Effector memory CD4-positive, alpha-beta T cell (primary cell): ENCODE data around the gene ELFN1.

Source experiments
- DNase-seq, 3 donors: peaks; one replicate each; pipeline ENCODE4 v3.0.0-alpha.2; 2020
- H3K27ac ChIP-seq: 2 replicates; pipeline ENCODE4 v1.7.0; 2013; ENCODE audit warnings: mild to moderate bottlenecking, low read length, moderate library complexity; ENCODE audit not compliant: insufficient read depth, poor library complexity, severe bottlenecking
- H3K27me3 ChIP-seq: replicated peaks from 2 replicates; pipeline ENCODE4 v1.7.0; 2013; ENCODE audit warnings: mild to moderate bottlenecking, low read length; ENCODE audit not compliant: insufficient read depth, control insufficient read depth, poor library complexity, severe bottlenecking
- H3K36me3 ChIP-seq: 2 replicates; pipeline ENCODE4 v1.7.0; 2013; ENCODE audit warnings: mild to moderate bottlenecking, low read length, moderate library complexity; ENCODE audit not compliant: control insufficient read depth, insufficient read depth
- H3K4me1 ChIP-seq: 2 replicates; pipeline ENCODE4 v1.7.0; 2013; ENCODE audit warnings: low read length, mild to moderate bottlenecking; ENCODE audit not compliant: control insufficient read depth, insufficient read depth, poor library complexity, severe bottlenecking
- H3K4me3 ChIP-seq: 2 replicates; pipeline ENCODE4 v1.7.0; 2013; ENCODE audit warnings: low read length, low read depth, mild to moderate bottlenecking; ENCODE audit not compliant: insufficient read depth, poor library complexity, severe bottlenecking
- H3K9me3 ChIP-seq: 2 replicates; pipeline ENCODE4 v1.7.0; 2013; ENCODE audit warnings: mild to moderate bottlenecking, low read length, moderate library complexity; ENCODE audit not compliant: control insufficient read depth

The ELFN1 gene

DNA sequence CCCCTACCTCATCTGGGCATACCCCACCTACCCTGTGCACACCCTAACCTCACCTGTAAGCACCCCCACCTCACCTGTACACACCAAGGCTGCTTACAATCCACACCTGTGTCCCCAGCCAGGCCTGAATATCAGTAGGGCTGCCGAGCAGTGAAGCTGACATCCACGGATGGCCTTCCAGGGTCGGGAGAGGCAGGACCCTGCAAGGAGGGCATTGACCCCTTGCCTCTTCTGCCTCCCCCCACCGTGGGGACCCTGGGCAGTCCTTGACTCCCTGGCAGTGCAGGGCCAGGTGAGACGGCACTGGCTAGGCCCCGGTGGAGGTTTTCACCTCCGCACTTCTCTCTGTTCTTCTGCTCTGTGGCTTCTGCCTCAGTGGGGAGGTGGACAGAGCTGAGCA lies 37.6 kb upstream of the ELFN1 start:
- H3K9me3 ChIP-seq: no peaks in the 10 kb centered on the region
- no peaks in the 10 kb centered on the region for H3K27me3 ChIP-seq
- H3K36me3 ChIP-seq: no peaks in the 10 kb centered on the region
- no peak for DNase-seq
- H3K4me3 ChIP-seq: no peak overlapping the region
- H3K4me1 ChIP-seq: no peaks in the 10 kb centered on the region
- H3K27ac ChIP-seq: no peak overlapping the region

GRCh38 chr7:1632916-1633785 lies 36.9 kb upstream of the ELFN1 start:
- H3K9me3 ChIP-seq: no peaks in the 10 kb centered on the region
- no peak overlapping the region for H3K27ac ChIP-seq
- no peak for DNase-seq
- H3K4me1 ChIP-seq: no peaks in the 10 kb centered on the region
- no peak overlapping the region for H3K4me3 ChIP-seq
- no peaks in the 10 kb centered on the region for H3K27me3 ChIP-seq
- H3K36me3 ChIP-seq: no peaks in the 10 kb centered on the region

DNA sequence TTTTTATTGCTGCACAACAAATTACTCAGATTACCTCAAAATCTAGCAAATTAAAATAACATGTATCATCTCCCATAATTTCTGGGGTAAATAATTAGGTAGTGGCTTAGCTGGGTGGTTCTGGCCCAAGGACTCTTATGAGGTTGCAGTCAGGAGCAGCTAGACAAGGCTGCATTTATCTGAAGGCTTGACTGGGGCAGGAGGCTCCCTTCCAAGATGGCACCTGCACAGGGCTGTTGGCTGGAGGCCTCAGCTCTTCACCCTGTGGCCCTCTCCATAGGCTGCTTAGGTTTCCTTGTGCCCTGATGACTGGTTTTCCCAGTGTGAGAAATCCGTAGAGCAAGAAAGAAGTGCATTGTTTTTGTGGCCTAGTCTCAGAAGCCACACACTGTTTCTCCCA lies 34.7 kb upstream of the ELFN1 start:
- Histone ChIP-seq H3K4me1 (no peaks in the 10 kb centered on the region), H3K9me3 (no peaks in the 10 kb centered on the region), H3K27me3 (no peaks in the 10 kb centered on the region), H3K27ac (no peak overlapping the region), H3K36me3 (no peaks in the 10 kb centered on the region), H3K4me3 (no peak overlapping the region)
- no peak for DNase-seq

DNA sequence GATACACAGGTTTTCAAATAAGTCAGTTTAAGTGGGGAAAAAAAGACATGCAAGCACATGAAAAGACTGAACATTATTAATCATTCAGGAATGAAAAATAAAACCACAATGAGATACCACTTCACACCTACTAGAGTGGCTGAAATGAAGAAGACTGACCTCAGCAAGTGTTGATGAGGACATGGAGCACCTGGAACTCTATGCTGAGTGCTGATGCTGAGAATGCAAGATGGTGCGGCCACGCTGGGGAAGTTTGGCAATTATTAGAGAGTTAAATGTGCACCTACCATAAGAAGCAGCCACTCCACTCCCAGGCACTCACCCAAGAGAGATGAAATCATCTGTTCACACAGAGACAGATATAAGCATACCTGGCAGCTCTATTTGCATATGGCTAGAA lies 32.9 kb upstream of the ELFN1 start:
- H3K27ac ChIP-seq: no peak overlapping the region

DNA sequence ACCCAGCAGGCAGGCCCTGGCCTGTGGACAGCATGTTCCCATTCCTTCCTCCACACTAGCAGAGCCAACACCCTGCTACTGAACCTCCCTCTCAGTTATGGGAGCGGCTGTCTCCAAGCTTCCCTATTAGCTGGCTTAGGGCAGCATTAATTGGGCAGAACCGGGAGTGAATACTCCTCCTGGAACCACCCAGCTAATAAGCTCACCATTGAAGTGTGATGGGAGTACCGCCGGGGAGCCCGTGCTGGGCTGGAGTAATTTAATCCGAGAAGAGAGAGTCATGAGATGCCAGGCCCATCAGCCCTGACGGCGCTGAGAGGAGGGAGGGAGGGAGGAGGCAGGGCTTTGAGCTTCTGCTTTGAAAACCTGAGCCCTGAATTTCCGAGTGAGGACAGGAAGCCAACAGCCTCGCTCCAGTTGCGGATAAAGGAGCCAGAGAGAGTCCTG lies 31.8 kb upstream of the ELFN1 start:
- H3K4me3 ChIP-seq: no peak overlapping the region
- no peak overlapping the region for H3K27ac ChIP-seq
- no peak for DNase-seq
- no peaks in the 10 kb centered on the region for H3K4me1 ChIP-seq
- no peaks in the 10 kb centered on the region for H3K27me3 ChIP-seq
- no peaks in the 10 kb centered on the region for H3K9me3 ChIP-seq
- no peaks in the 10 kb centered on the region for H3K36me3 ChIP-seq

More for the DNA sequence above, 32.9 kb upstream of the ELFN1 start:
- Histone ChIP-seq H3K4me1 (no peaks in the 10 kb centered on the region), H3K9me3 (no peaks in the 10 kb centered on the region), H3K4me3 (no peak overlapping the region), H3K36me3 (no peaks in the 10 kb centered on the region), H3K27me3 (no peaks in the 10 kb centered on the region)
- no peak for DNase-seq

GRCh38 chr7:1639071-1639470 lies 31.0 kb upstream of the ELFN1 start:
- Histone ChIP-seq H3K36me3 (no peaks in the 10 kb centered on the region), H3K9me3 (no peaks in the 10 kb centered on the region), H3K4me3 (no peak overlapping the region), H3K27ac (no peak overlapping the region), H3K27me3 (no peaks in the 10 kb centered on the region), H3K4me1 (no peaks in the 10 kb centered on the region)
- no peak for DNase-seq

DNA sequence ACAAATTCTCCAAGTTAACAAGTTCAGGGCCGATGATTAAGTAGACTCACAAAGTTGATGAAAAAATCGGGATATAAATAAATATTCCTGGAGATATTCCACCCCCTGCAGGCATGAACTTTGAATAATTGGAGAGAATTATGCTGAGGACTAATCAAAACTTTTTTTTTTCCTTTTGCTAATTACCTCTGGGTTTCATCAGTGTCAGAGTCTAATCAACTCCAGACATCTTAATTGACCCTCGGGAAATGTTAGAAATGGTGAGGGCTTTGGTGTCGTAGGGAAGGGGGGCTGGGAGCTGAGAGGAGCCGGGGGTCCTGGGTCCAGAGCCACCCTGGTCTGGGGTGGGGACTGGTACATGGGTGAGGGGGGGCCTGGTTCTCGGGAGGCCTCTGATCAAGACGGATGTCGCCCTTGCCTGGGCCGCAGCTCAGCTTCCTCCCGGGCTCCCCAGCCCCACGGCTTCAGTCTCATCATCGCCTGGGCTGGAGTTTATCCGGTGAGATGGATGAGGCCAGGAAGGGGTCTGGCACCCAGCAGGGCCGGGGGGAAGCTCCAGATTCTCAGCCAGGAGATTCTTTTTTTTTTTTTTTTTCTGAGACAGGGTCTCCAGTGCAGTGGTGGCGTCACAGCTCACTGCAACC lies 30.4 kb upstream of the ELFN1 start:
- Histone ChIP-seq H3K4me3 (no peak overlapping the region), H3K36me3 (no peaks in the 10 kb centered on the region), H3K27me3 (no peaks in the 10 kb centered on the region), H3K4me1 (no peaks in the 10 kb centered on the region), H3K27ac (no peak overlapping the region), H3K9me3 (no peaks in the 10 kb centered on the region)
- DNase-seq: no peak

GRCh38 chr7:1640376-1641172 lies 29.5 kb upstream of the ELFN1 start:
- no peak overlapping the region for H3K27ac ChIP-seq

DNA sequence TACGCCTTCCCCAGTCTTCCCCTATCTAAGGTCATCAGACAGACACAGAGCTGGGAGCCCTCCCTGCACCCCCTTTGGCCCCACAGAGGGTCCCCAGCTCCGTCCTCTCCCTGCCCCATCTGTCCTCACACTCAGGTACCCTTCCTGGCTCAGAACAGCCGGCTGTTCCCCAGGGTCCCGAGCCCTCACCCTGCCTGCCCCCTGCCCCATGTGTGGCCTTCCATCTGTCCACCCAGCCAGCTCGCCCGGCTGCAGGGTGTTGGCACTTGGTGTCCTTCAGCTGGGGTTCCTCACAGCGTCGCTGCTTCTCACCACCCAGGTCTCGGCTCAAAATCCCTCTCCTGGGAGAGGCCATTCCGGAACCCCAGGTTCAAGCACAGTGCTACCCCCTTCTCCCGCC lies 28.9 kb upstream of the ELFN1 start:
- H3K27ac ChIP-seq: no peak overlapping the region
- no peak for DNase-seq
- H3K9me3 ChIP-seq: no peaks in the 10 kb centered on the region
- H3K27me3 ChIP-seq: no peaks in the 10 kb centered on the region
- no peaks in the 10 kb centered on the region for H3K4me1 ChIP-seq
- H3K4me3 ChIP-seq: no peak overlapping the region
- H3K36me3 ChIP-seq: no peaks in the 10 kb centered on the region

More at GRCh38 chr7:1640376-1641172, 29.5 kb upstream of the ELFN1 start:
- Histone ChIP-seq H3K36me3 (no peaks in the 10 kb centered on the region), H3K9me3 (no peaks in the 10 kb centered on the region), H3K27me3 (no peaks in the 10 kb centered on the region), H3K4me3 (no peak overlapping the region), H3K4me1 (no peaks in the 10 kb centered on the region)
- no peak for DNase-seq
